Neutrophil (primary cell): Measurements from ENCODE around the gene DENND6A.
"Not testable (repeated sequence)": the region's sequence is repeated elsewhere in the genome, so short reads cannot be mapped to it uniquely, and the experiment has no call there.

Source experiments
- H3K27ac ChIP-seq: fragments of 200-600 bp; sonication (generic); 2 replicates; pipeline ENCODE4 v1.5.1; 2016; ENCODE audit warnings: mild to moderate bottlenecking, moderate library complexity
- H3K27me3 ChIP-seq: fragments of 200-600 bp; sonication (generic); 2 replicates; pipeline ENCODE4 v1.6.0; 2016; ENCODE audit warnings: mild to moderate bottlenecking
- H3K36me3 ChIP-seq: fragments of 200-600 bp; sonication (generic); 2 replicates; pipeline ENCODE4 v1.5.1; 2017
- H3K4me1 ChIP-seq, 2 experiments: fragments of 200-600 bp in 1 of 2; sonication (generic) in 1 of 2; 1 replicate in 1 of 2; 2 replicates in 1 of 2; pipeline versions ENCODE4 v1.5.1 to v1.6.1; 2013 to 2016; ENCODE audit warnings: low read depth in 1 of 2, low read length in 1 of 2, mild to moderate bottlenecking in 1 of 2, moderate library complexity in 1 of 2; ENCODE audit not compliant: control insufficient read depth in 1 of 2, insufficient read depth in 1 of 2
- H3K4me3 ChIP-seq, 2 experiments: fragments of 200-600 bp in 1 of 2; sonication (generic) in 1 of 2; 1 replicate in 1 of 2; 2 replicates in 1 of 2; pipeline ENCODE4 v1.5.1; 2013 to 2016; ENCODE audit warnings: low read depth in 1 of 2, low read length in 1 of 2, mild to moderate bottlenecking in 1 of 2, moderate library complexity in 1 of 2
- H3K9me3 ChIP-seq: fragments of 200-600 bp; sonication (generic); 2 replicates; pipeline ENCODE4 v1.5.1; 2016
- CTCF ChIP-seq: fragments of 200-600 bp; sonication (generic); IDR thresholded peaks from 2 replicates; pipeline ENCODE4 v1.5.1; 2016; ENCODE audit warnings: antibody characterized with exemption

The DENND6A gene

GRCh38 chr3:57709031-57709430, 16.2 kb upstream of the DENND6A start:
- H3K36me3 ChIP-seq: no peaks in the 10 kb centered on the region
- no peak overlapping the region for H3K27ac ChIP-seq
- no peak overlapping the region for H3K4me3 ChIP-seq
- H3K4me1 ChIP-seq: no peaks in the 10 kb centered on the region
- no peak for TF ChIP-seq CTCF
- H3K27me3 ChIP-seq: no peaks in the 10 kb centered on the region
- no peaks in the 10 kb centered on the region for H3K9me3 ChIP-seq

- H3K4me1 ChIP-seq: no peaks in the 10 kb centered on the region
- no peak for TF ChIP-seq CTCF
- H3K27me3 ChIP-seq: no peaks in the 10 kb centered on the region
- no peaks in the 10 kb centered on the region for H3K36me3 ChIP-seq
- no peaks in the 10 kb centered on the region for H3K9me3 ChIP-seq
- no peak overlapping the region for H3K4me3 ChIP-seq
- H3K27ac ChIP-seq: no peak overlapping the region
These were observed 13.6 kb upstream of the DENND6A start for GRCh38 chr3:57706462-57706861.

- not testable (repeated sequence) for H3K27me3 ChIP-seq, H3K27ac ChIP-seq, H3K4me1 ChIP-seq, H3K9me3 ChIP-seq, H3K36me3 ChIP-seq, H3K4me3 ChIP-seq
These were observed 12.5 kb upstream of the DENND6A start for GRCh38 chr3:57705351-57705750.

GRCh38 chr3:57701781-57702180, 8.9 kb upstream of the DENND6A start:
- Histone ChIP-seq H3K4me3 (no peak overlapping the region), H3K9me3 (no peaks in the 10 kb centered on the region), H3K27me3 (no peaks in the 10 kb centered on the region), H3K4me1 (peaks cover 0 to under 1% of the 10 kb centered on the region in 2 experiments), H3K27ac (no peak overlapping the region), H3K36me3 (no peaks in the 10 kb centered on the region)
- no peak for TF ChIP-seq CTCF

GRCh38 chr3:57700737-57701136, 7.9 kb upstream of the DENND6A start:
- peaks cover 0 to 3% of the 10 kb centered on the region in 2 experiments for H3K4me1 ChIP-seq
- no peaks in the 10 kb centered on the region for H3K36me3 ChIP-seq
- no peak overlapping the region for H3K27ac ChIP-seq
- no peak overlapping the region for H3K4me3 ChIP-seq
- no peak for TF ChIP-seq CTCF
- no peaks in the 10 kb centered on the region for H3K27me3 ChIP-seq
- H3K9me3 ChIP-seq: no peaks in the 10 kb centered on the region

- no peak for TF ChIP-seq CTCF
- no peaks in the 10 kb centered on the region for H3K27me3 ChIP-seq
- no peaks in the 10 kb centered on the region for H3K9me3 ChIP-seq
- H3K27ac ChIP-seq: no peak overlapping the region
- no peaks in the 10 kb centered on the region for H3K36me3 ChIP-seq
- peaks cover 0 to 3% of the 10 kb centered on the region in 2 experiments for H3K4me1 ChIP-seq
- H3K4me3 ChIP-seq: no peak overlapping the region
These were observed 6.7 kb upstream of the DENND6A start for GRCh38 chr3:57699591-57699990.
